K562 (cell line): Measurements from ENCODE around the gene RARA. TPM values are rescaled to one million over a fixed set of nuclear protein-coding genes. Genes with fewer than 3 reads are reported as not detected.

Experiments
- ATAC-seq: fragments of 200-7000 bp; cut with Tn5 transposase; 3 replicates; pipeline ENCODE4 v1.9.1; 2020; ENCODE audit warnings: moderate library complexity
- BruUV-seq: library from RNA; stranded (reverse); fragments of 400-500 nt; replicated peaks from 2 replicates; lab custom pipeline; 2021; lab: Mats Ljungman, UMichigan
- CTCF ChIA-PET: fragments of 300-600 bp; formaldehyde crosslinking; extraction: SDS; loops from one replicate; lab custom pipeline; 2021; ENCODE audit warnings: low intra/inter-chr PET ratio; lab: Yijun Ruan, JAX
- POLR2A ChIA-PET: fragments of 300-600, 350-650 bp; sonication (Branson Sonifier 250); formaldehyde crosslinking; extraction: SDS; loops from one replicate; lab custom pipeline; 2021; ENCODE audit warnings: antibody characterized with exemption, inconsistent platforms; lab: Yijun Ruan, JAX
- DNase-seq, 4 experiments: peaks; one replicate each; pipeline versions ENCODE4 v3.0.0 to v3.0.0-alpha.2; 2011 to 2018; ENCODE audit warnings: low spot score in 3 of 4, mixed read lengths in 3 of 4; ENCODE audit errors: extremely low read depth in 1 of 4
- FAIRE-seq: peaks from 2 replicates; lab custom pipeline; 2011; peaks lifted over from hg19 to GRCh38; lab: Jason Lieb, UNC
- H2AFZ ChIP-seq: 2 replicates; pipeline ENCODE4 v1.6.0; 2011; ENCODE audit warnings: low read depth, low read length, control low read depth, inconsistent platforms
- H3K27ac ChIP-seq: fragments of 200-600 bp; 3 replicates; pipeline ENCODE4 v1.8.0; 2011; ENCODE audit warnings: low read depth, mild to moderate bottlenecking, control low read depth, inconsistent platforms, low read length, moderate library complexity, mixed read lengths; ENCODE audit errors: extremely low read depth
- H3K27me3 ChIP-seq, 2 experiments: fragments of 300-600 bp in 1 of 2; 2 replicates in 1 of 2; 3 replicates in 1 of 2; pipeline versions ENCODE4 v1.6.0 to v1.8.0; 2011; ENCODE audit warnings: inconsistent platforms in 2 of 2, low read length in 2 of 2, mild to moderate bottlenecking in 1 of 2, mixed read lengths in 1 of 2, moderate library complexity in 1 of 2; ENCODE audit not compliant: control insufficient read depth in 2 of 2, insufficient read depth in 2 of 2
- H3K36me3 ChIP-seq: fragments of 300-600 bp; 3 replicates; pipeline ENCODE4 v1.8.0; 2011; ENCODE audit warnings: mild to moderate bottlenecking, low read length, inconsistent platforms; ENCODE audit not compliant: control insufficient read depth, insufficient read depth
- H3K4me1 ChIP-seq, 2 experiments: fragments of 200-600 bp in 1 of 2; replicated peaks in 1 of 2; 2 replicates in 1 of 2; 3 replicates in 1 of 2; pipeline versions ENCODE4 v1.5.1 to v1.8.0; 2011; ENCODE audit warnings: inconsistent platforms in 2 of 2, low read length in 2 of 2, mild to moderate bottlenecking in 1 of 2, mixed read lengths in 1 of 2, moderate library complexity in 1 of 2; ENCODE audit not compliant: control insufficient read depth in 2 of 2, insufficient read depth in 2 of 2
- H3K4me2 ChIP-seq: 2 replicates; pipeline ENCODE4 v1.6.1; 2011; ENCODE audit warnings: low read length, control low read depth, inconsistent platforms, mixed read lengths; ENCODE audit not compliant: insufficient read depth
- H3K4me3 ChIP-seq: fragments of 200-600 bp; sonication (generic), shearing (Covaris generic); 2 replicates; pipeline ENCODE4 v1.5.1; 2016; ENCODE audit warnings: control low read depth, inconsistent platforms
- H3K79me2 ChIP-seq: fragments of 200-600 bp; 3 replicates; pipeline ENCODE4 v1.8.0; 2011; ENCODE audit warnings: low read length, inconsistent platforms; ENCODE audit not compliant: control insufficient read depth, insufficient read depth
- H3K9ac ChIP-seq, 2 experiments: 2 replicates each; pipeline versions ENCODE4 v1.6.0 to v1.6.1; 2011; ENCODE audit warnings: low read depth in 2 of 2, low read length in 2 of 2, control low read depth in 1 of 2, inconsistent platforms in 1 of 2, mild to moderate bottlenecking in 1 of 2, mixed read lengths in 1 of 2; ENCODE audit not compliant: insufficient read depth in 1 of 2
- H3K9me1 ChIP-seq: one replicate; pipeline ENCODE4 v1.6.0; 2011; ENCODE audit warnings: inconsistent platforms, mild to moderate bottlenecking, low read length, moderate library complexity; ENCODE audit not compliant: control insufficient read depth, insufficient read depth
- H3K9me3 ChIP-seq: replicated peaks from 2 replicates; pipeline ENCODE4 v1.5.1; 2011; ENCODE audit warnings: low read depth, low read length, inconsistent platforms; ENCODE audit not compliant: control insufficient read depth, insufficient read depth
- H4K20me1 ChIP-seq: replicated peaks from 2 replicates; pipeline ENCODE4 v1.6.1; 2011; ENCODE audit warnings: low read length, inconsistent platforms, mixed read lengths; ENCODE audit not compliant: control insufficient read depth, insufficient read depth
- SRF ChIP-seq, 2 experiments: fragments of 250-450, 450-650 bp in 1 of 2; sonication (Bioruptor Pico) in 1 of 2; sonication (generic) in 1 of 2; formaldehyde crosslinking; IDR thresholded peaks; 2 replicates each; pipeline versions ENCODE4 v1.5.0 to v1.5.1; 2020 to 2022; ENCODE audit warnings: mild to moderate bottlenecking in 1 of 2, missing genetic modification reagents in 1 of 2
- ZFP36 ChIP-seq: fragments of 150-350 bp; IDR thresholded peaks from 2 replicates; pipeline ENCODE4 v1.6.1; 2018; ENCODE audit warnings: low read length, low read depth; ENCODE audit not compliant: partially characterized antibody
- WGBS: fragments of 100-300 bp; shearing (Covaris generic); methylation state at CpG from one replicate; pipeline ENCODE4 v1.1.6; 2016; ENCODE audit warnings: low coverage, mixed read lengths; ENCODE audit not compliant: insufficient coverage; ENCODE audit errors: missing lambda C conversion rate; 5-methylcytosine and 5-hydroxymethylcytosine counted together
- in situ Hi-C: fragments of 300-500 bp; cut with MboI; formaldehyde crosslinking; loops from 4 replicates; pipeline ENCODE4 v1.15.0; 2018; ENCODE audit warnings: inconsistent platforms, mixed read lengths
- intact Hi-C: fragments of 100-400 bp; cut with micrococcal nuclease; formaldehyde crosslinking; loops from 2 replicates; pipeline ENCODE4 v1.14.2; 2022
- polyA plus RNA-seq, 8 experiments: library from polyadenylated mRNA; depleted of rRNA in 4 of 8; stranded (reverse) in 5 of 8; unstranded in 3 of 8; fragments of >200 nt; fragmentation: Nextera tagmentation in 2 of 8; fragmentation: Illumina TruSeq in 1 of 8; extraction: Ambion mirVana in 2 of 8; extraction: Trizol in 1 of 8; gene quantifications; 2 replicates each; pipeline versions ENCODE4 v1.2.1 to v1.2.3, GENCODE V29; 2011 to 2014; ENCODE audit warnings: inconsistent platforms in 1 of 8, missing spikeins in 1 of 8
- total RNA-seq, 7 experiments: library from RNA; depleted of rRNA in 6 of 7; stranded (reverse); fragments of >200 nt in 6 of 7; fragmentation: Illumina TruSeq in 2 of 7; extraction: Trizol in 2 of 7; gene quantifications; 2 replicates each; pipeline versions ENCODE4 v1.2.1 to v1.2.3, GENCODE V29; 2011 to 2021; ENCODE audit warnings: low replicate concordance in 1 of 7

The RARA gene
- total and polyA plus RNA-seq, 9 of the 15 experiments (the other 6 are each of a cell fraction or from before 2014, with no cell fraction given), result 0.10 to 28.0 (median 7.9) TPM

- Histone ChIP-seq H3K79me2 (peaks cover 7% of the 10 kb centered on the region; the same call in 2 of the 3 replicates), H3K27me3 (no peaks in the 10 kb centered on the region), H3K27ac (no peak overlapping the region), H3K36me3 (peaks cover 13% of the 10 kb centered on the region; the same call in 2 of the 3 replicates), H3K4me2 (no peak overlapping the region), H3K9me3 (no peaks in the 10 kb centered on the region), H3K9ac (no peak overlapping the region), H3K4me3 (no peak overlapping the region), H3K4me1 (peaks cover 3 to 62% of the 10 kb centered on the region in 2 experiments; a peak in 3 of 5 replicates), H3K9me1 (no peaks in the 10 kb centered on the region), H2AFZ (no peak overlapping the region), H4K20me1 (no peaks in the 10 kb centered on the region)
- FAIRE-seq (no peak), DNase-seq (no peak), ATAC-seq (no peak)
- CTCF ChIA-PET, result interaction anchor here (2.4 to 2.8 kb wide), 2 partner anchors 84 to 173 kb away, joined by 7 to 28 read pairs; partner anchors contain the start of gene IGFBP4
- POLR2A ChIA-PET, result interaction anchor here (0.6 to 0.9 kb wide), 3 partner anchors 103 to 157 kb away, joined by 3 read pairs; no protein-coding TSS in a partner anchor
- TF ChIP-seq SRF (CRISPR knock-in tag; IDR thresholded peaks at IDR 0.05) (no peak), ZFP36 (peak; percentile 26)
- WGBS, result 36% methylated on average over 8 of the region's 8 CpGs
- intact Hi-C loops, result loop anchor here (10.0 kb wide), 1 partner anchor 115 kb away; no protein-coding TSS in a partner anchor
- in situ Hi-C loops, result loop anchor here (5.0 kb wide), 1 partner anchor 177 kb away; no protein-coding TSS in a partner anchor
- BruUV-seq, result no TSS peak
These were observed 51.1 kb downstream of the RARA start for GRCh38 chr17:40360091-40360490.
